ENCODE results near the gene RNF180.

DNA sequence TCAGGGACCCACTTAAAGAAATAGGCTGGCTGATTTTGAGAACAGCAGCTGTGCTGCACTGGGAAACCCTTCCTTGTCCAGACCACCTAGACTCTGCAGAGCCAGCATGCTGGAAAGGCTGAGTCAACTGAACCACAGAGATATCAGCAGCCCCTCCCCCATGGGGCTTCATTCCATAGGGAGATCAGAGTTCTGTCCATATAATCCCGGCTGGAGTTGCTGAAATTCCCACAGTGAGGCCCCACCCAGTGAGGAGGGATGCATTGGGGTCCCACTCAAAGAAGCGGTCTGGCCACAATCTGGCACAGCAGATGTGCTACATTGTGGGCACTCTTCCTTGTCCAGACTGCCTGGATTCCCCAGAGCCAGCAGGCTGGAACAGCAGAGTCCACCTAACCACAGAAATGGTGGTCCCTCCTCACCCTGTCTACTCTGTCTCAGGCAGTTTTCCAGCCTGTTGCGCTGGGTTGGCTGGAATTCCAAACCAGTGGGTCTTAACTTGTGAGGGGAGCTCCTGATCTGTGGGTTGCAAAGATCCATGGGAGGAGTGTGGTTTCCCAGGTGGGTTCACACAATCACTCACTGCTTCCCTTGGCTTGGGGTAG is 127.1 kb downstream of the RNF180 start:
- TF ChIP-seq POLR2A (IDR thresholded peaks at IDR 0.05; ENCODE audit: low read depth, low read length) (no peak), POLR2AphosphoS5 (IDR thresholded peaks at IDR 0.05; ENCODE audit: low read depth, low read length) (no peak), TAF1 (IDR thresholded peaks at IDR 0.05; ENCODE audit: borderline replicate concordance, low read depth, low read length) (no peak)
